Measurements from ENCODE around the gene ZFYVE28.

ZFYVE28 gene

GRCh38 chr4:2258091-2259035 lies 160.1 kb downstream of the ZFYVE28 start:
- intact Hi-C loops (cut with DNase I): loop anchor here (2.0 kb wide), 1 partner anchor 14 kb away; no protein-coding TSS in a partner anchor

GRCh38 chr4:2257361-2258081 lies 160.9 kb downstream of the ZFYVE28 start:
- intact Hi-C loops (cut with DNase I): loop anchor here (2.0 kb wide), 1 partner anchor 13 kb away; no protein-coding TSS in a partner anchor
- DNase-seq: peak; percentile 3 to 87 (median 12)

More at GRCh38 chr4:2258091-2259035, 160.1 kb downstream of the ZFYVE28 start:
- DNase-seq: peak in 9 of 10 donors; percentile 4 to 81 (median 10)

GRCh38 chr4:2256781-2257191 lies 161.7 kb downstream of the ZFYVE28 start:
- peak; percentile 2 to 84 (median 14) for DNase-seq
- intact Hi-C loops (cut with DNase I): no loop called here

GRCh38 chr4:2256156-2256731 lies 162.2 kb downstream of the ZFYVE28 start:
- peak in 9 of 10 donors; percentile 2 to 86 (median 15) for DNase-seq
- intact Hi-C loops (cut with DNase I): no loop called here

- intact Hi-C loops (cut with DNase I): no loop called here
Measured at GRCh38 chr4:2255501-2256155, 162.8 kb downstream of the ZFYVE28 start.

GRCh38 chr4:2254665-2255500 lies 163.6 kb downstream of the ZFYVE28 start:
- DNase-seq: peak in 8 of 10 donors; percentile 6 to 74 (median 16)
- intact Hi-C loops (cut with DNase I): no loop called here

More at GRCh38 chr4:2255501-2256155, 162.8 kb downstream of the ZFYVE28 start:
- peak; percentile 16 to 89 (median 36) for DNase-seq

- DNase-seq: peak; percentile 1 to 71 (median 9)
- intact Hi-C loops (cut with DNase I): no loop called here
Measured at GRCh38 chr4:2253160-2254084, 165.0 kb downstream of the ZFYVE28 start.

GRCh38 chr4:2252530-2253091 lies 165.8 kb downstream of the ZFYVE28 start:
- intact Hi-C loops (cut with DNase I): no loop called here
- DNase-seq: peak in 2 of 10 donors; percentile 33 to 69

GRCh38 chr4:2251795-2252529 lies 166.5 kb downstream of the ZFYVE28 start:
- intact Hi-C loops (cut with DNase I): no loop called here
- DNase-seq: peak in 5 of 10 donors; percentile 10 to 70 (median 61)

GRCh38 chr4:2251073-2251794 lies 167.2 kb downstream of the ZFYVE28 start:
- DNase-seq: peak; percentile 1 to 78 (median 10)
- intact Hi-C loops (cut with DNase I): no loop called here

GRCh38 chr4:2250357-2251072 lies 167.9 kb downstream of the ZFYVE28 start:
- DNase-seq: peak in 7 of 10 donors; percentile 6 to 79 (median 19)
- intact Hi-C loops (cut with DNase I): no loop called here

- intact Hi-C loops (cut with DNase I): no loop called here
- peak in 3 of 10 donors; percentile 5 to 78 (median 70) for DNase-seq
Measured at GRCh38 chr4:2249526-2250356, 168.7 kb downstream of the ZFYVE28 start.

GRCh38 chr4:2248821-2249261 lies 169.6 kb downstream of the ZFYVE28 start:
- intact Hi-C loops (cut with DNase I): no loop called here
- peak in 5 of 10 donors; percentile 1 to 78 (median 11) for DNase-seq

- DNase-seq: peak in 4 of 10 donors; percentile 6 to 69 (median 40)
- intact Hi-C loops (cut with DNase I): no loop called here
Measured at GRCh38 chr4:2248044-2248780, 170.2 kb downstream of the ZFYVE28 start.

All from posterior cingulate gyrus (tissue), 11 donors.